ENCODE results near the gene TMEM156. TPM values are rescaled to one million over a fixed set of nuclear protein-coding genes. Genes with fewer than 3 reads are reported as not detected.

TMEM156 gene
- total RNA-seq, 4 donors from 2014 or later = not detected

DNA sequence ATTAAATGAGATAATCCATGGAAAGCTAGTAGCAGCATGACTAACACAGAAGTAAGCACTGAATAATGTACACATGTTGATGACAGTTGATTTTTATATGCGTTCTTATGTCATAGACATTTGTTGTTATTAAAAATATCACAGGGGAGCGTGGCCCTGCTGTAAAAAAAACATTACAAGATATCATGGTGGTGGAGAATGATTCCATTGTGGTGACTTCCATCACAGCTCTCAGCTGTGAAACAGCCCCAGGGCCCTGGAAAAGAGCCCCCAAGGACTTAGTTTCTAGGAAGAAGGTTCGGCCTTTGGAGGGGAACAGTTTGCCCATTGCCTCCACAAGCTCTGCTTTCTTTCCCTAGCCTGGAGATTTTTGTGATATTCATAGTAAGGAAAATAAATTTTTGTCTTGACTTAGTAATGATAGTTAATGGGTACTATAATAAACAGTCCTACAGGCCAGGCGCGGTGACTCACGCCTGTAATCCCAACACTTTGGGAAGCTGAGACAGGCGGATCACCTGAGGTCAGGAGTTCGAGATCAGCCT, 114.7 kb downstream of the TMEM156 start:
- Histone ChIP-seq H3K27me3 (no peaks in the 10 kb centered on the region), H3K4me3 (no peak overlapping the region), H3K9me3 (no peaks in the 10 kb centered on the region), H3K27ac (no peak overlapping the region), H3K4me1 (no peaks in the 10 kb centered on the region), H3K36me3 (peaks cover 0 to 100% of the 10 kb centered on the region in 2 donors)
- 71 to 90% methylated on average over 5 to 8 of the region's 8 CpGs for WGBS, 2 donors (ENCODE audit: low coverage in 1 of 2)
- ATAC-seq = no peak
- TF ChIP-seq POLR2A (IDR thresholded peaks at IDR 0.05) (no peak), EP300 (IDR thresholded peaks at IDR 0.05) (no peak), POLR2AphosphoS5 (IDR thresholded peaks at IDR 0.05) (no peak)
- TF ChIP-seq, protein P1, sequence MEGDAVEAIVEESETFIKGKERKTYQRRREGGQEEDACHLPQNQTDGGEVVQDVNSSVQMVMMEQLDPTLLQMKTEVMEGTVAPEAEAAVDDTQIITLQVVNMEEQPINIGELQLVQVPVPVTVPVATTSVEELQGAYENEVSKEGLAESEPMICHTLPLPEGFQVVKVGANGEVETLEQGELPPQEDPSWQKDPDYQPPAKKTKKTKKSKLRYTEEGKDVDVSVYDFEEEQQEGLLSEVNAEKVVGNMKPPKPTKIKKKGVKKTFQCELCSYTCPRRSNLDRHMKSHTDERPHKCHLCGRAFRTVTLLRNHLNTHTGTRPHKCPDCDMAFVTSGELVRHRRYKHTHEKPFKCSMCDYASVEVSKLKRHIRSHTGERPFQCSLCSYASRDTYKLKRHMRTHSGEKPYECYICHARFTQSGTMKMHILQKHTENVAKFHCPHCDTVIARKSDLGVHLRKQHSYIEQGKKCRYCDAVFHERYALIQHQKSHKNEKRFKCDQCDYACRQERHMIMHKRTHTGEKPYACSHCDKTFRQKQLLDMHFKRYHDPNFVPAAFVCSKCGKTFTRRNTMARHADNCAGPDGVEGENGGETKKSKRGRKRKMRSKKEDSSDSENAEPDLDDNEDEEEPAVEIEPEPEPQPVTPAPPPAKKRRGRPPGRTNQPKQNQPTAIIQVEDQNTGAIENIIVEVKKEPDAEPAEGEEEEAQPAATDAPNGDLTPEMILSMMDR (IDR thresholded peaks at IDR 0.05) = no peak

Other genes with a start within 250 kb of the TMEM156 start
- gene TLR10, start 249.4 kb downstream of the TMEM156 start, total RNA-seq = under 1 TPM in 1 of 4 donors, not detected in 3; 0.27 TPM
- gene TLR1, start 227.6 kb downstream of the TMEM156 start, total RNA-seq = 10 to 100 TPM in 3 of 4 donors, 1 to 10 TPM in 1; 4.7 to 16.2 (median 11.9) TPM
- 1 to 10 TPM; 1.4 to 2.4 (median 2.0) TPM for gene TLR6, start 175.6 kb downstream of the TMEM156 start, total RNA-seq
- gene FAM114A1, start 164.6 kb downstream of the TMEM156 start, total RNA-seq = 100 to 1,000 TPM in 2 of 4 donors, 10 to 100 TPM in 2; 90.0 to 155 (median 98.4) TPM
- 100 to 1,000 TPM in 2 of 4 donors, 10 to 100 TPM in 2; 57.5 to 143 (median 106) TPM for gene KLHL5, start 29.8 kb upstream of the TMEM156 start, total RNA-seq
- 10 to 100 TPM; 23.1 to 57.6 (median 34.7) TPM for gene WDR19, start 150.1 kb upstream of the TMEM156 start, total RNA-seq